Measurements from ENCODE around the gene PPDPF.

GRCh38 chr20:63566395-63567135 lies 46.0 kb downstream of the PPDPF start:
- TF ChIP-seq, protein P1, sequence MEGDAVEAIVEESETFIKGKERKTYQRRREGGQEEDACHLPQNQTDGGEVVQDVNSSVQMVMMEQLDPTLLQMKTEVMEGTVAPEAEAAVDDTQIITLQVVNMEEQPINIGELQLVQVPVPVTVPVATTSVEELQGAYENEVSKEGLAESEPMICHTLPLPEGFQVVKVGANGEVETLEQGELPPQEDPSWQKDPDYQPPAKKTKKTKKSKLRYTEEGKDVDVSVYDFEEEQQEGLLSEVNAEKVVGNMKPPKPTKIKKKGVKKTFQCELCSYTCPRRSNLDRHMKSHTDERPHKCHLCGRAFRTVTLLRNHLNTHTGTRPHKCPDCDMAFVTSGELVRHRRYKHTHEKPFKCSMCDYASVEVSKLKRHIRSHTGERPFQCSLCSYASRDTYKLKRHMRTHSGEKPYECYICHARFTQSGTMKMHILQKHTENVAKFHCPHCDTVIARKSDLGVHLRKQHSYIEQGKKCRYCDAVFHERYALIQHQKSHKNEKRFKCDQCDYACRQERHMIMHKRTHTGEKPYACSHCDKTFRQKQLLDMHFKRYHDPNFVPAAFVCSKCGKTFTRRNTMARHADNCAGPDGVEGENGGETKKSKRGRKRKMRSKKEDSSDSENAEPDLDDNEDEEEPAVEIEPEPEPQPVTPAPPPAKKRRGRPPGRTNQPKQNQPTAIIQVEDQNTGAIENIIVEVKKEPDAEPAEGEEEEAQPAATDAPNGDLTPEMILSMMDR (conservative IDR thresholded peaks at IDR 0.05; ENCODE audit: low read depth, low read length): no peak
- TF ChIP-seq EZH2 (IDR thresholded peaks at IDR 0.05; ENCODE audit: borderline replicate concordance, low read depth, low read length, poor library complexity, severe bottlenecking): no peak
